Activated CD4-positive, alpha-beta T cell treated with anti-CD3 and anti-CD28 coated beads, Interleukin-2, amount 50 U/mL, for 4 hours (primary cell): ENCODE measurements around the gene CHTF18.
"Not testable (repeated sequence)": the region's sequence is repeated elsewhere in the genome, so short reads cannot be mapped to it uniquely, and the experiment has no call there.

ENCODE experiments used
- DNase-seq, 2 experiments: peaks; one replicate each; pipeline ENCODE4 v3.0.0-alpha.2; 2020

The CHTF18 gene

GRCh38 chr16:813916-814412, 25.5 kb downstream of the CHTF18 start:
- DNase-seq, result no peak

GRCh38 chr16:814974-815373, 26.6 kb downstream of the CHTF18 start:
- DNase-seq, result no peak

GRCh38 chr16:815861-816260, 27.4 kb downstream of the CHTF18 start:
- no peak for DNase-seq

- no peak for DNase-seq
These were observed 28.8 kb downstream of the CHTF18 start for GRCh38 chr16:817001-817906.

- no peak for DNase-seq
These were observed 29.7 kb downstream of the CHTF18 start for GRCh38 chr16:818132-818531.

DNA sequence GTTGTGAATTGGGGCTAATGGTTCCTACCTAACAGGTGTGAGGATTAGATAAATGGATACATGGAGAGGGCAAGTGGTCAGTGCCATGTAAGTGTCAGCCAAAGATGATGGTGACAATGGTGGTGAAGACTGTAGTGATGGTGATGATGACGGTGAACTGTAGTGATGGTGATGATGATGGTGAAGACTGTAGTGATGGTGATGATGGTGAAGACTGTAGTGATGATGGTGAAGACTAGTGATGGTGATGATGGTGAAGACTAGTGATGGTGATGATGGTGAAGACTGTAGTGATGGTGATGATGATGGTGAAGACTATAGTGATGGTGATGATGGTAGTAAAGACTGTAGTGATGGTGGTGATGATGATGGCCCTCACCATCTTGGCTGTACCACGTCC, 30.2 kb downstream of the CHTF18 start:
- no peak for DNase-seq

GRCh38 chr16:819336-820043, 31.1 kb downstream of the CHTF18 start:
- DNase-seq, result no peak

DNA sequence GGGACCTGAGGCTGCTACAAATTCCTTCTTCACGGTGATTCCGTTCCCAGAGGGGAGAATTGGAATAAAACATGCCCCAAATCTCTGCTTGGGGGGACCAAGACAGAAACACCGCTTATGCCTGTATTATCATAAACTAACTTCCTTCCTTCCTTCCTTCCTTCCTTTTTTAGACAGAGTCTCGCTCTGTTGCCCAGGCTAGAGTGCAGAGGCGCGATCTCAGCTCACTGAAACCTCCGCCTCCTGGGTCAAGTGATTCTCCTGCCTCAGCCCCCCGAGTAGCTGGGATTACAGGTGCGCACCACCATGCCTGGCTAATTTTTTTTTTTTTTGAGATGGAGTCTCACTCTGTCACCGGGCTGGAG, 31.6 kb downstream of the CHTF18 start:
- not testable (repeated sequence) for DNase-seq

DNA sequence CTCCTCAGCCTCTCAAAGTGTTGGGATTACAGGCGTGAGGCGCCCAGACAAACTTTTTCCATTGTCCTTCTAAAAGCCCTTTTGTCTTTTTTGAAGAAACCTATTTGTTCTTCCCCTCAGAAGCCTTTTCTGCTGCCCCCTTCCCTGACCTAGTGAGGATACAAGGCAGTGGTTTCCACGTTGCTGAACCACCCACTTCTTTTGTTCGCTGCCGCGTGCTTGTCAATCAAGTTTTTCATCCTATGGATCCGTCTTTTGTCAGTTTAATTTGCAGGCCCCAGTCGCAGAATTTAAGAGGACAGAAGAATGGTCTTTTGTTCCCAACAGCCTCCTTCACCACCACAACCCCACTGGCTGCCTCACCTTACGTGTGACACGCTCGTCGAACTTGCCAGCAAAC, 32.3 kb downstream of the CHTF18 start:
- DNase-seq, result no peak

DNA sequence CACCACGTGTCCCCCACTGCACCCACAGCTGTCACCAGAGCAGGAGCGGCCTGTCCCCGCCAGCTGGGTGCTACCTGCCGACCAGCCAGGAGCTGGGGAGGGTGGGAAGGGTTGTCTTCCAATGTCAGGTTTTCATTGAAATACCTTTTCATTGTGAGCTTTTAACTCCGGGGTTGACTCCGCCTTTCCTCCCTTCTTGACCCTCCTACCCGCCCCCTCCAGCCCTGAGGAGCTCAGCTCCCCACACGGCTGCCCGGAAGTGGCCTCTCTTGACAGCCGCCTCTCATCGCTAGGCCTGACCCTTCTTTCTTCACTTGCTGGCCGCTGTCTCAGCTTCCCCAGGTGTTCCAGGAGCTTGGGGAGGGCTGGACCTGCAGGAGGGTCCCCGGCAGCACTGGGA, 33.3 kb downstream of the CHTF18 start:
- DNase-seq, result no peak

- DNase-seq, result no peak
These were observed 33.9 kb downstream of the CHTF18 start for GRCh38 chr16:822174-822908.

DNA sequence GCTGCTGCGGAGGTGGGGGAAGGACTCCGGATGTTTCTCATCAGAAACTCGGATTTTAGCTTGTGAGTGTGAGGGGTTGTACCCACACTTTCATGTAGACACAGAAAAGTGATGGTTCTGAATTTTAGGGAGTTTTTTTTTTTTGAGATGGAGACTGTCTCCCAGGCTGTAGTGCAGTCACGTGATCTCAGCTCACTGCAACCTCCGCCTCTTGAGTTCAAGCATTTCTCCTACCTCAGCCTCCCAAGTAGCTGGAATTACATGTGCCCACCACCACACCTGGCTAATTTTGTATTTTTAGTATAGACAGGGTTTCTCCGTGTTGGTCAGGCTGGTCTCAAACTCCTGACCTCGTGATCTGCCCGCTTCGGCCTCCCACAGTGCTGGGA, 34.5 kb downstream of the CHTF18 start:
- no peak for DNase-seq

GRCh38 chr16:824194-824593, 35.8 kb downstream of the CHTF18 start:
- DNase-seq, result no peak

DNA sequence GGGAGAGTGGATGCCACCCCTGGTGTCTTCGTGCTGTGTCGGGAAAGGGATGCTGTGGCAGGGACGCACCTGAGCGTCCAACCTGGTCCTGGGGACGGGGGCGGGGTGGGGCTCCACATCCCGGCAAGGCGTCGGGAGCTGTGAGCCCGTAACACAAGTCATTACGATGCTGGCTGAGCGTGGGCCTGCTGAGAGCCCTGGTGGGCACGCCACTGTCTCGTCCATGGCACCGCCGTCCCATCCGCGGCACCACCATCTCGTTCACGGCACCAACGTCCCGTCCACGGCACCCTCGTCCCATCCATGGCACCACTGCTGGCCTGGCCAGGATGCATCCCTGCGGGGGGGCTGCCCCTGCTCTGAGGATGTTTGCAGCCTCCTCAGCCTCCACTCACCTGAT, 36.2 kb downstream of the CHTF18 start:
- no peak for DNase-seq

GRCh38 chr16:825341-826061, 37.1 kb downstream of the CHTF18 start:
- DNase-seq, result no peak

GRCh38 chr16:827513-827912, 39.1 kb downstream of the CHTF18 start:
- DNase-seq, result no peak

GRCh38 chr16:828891-829290, 40.5 kb downstream of the CHTF18 start:
- no peak for DNase-seq

GRCh38 chr16:830107-830870, 41.9 kb downstream of the CHTF18 start:
- DNase-seq, result no peak

DNA sequence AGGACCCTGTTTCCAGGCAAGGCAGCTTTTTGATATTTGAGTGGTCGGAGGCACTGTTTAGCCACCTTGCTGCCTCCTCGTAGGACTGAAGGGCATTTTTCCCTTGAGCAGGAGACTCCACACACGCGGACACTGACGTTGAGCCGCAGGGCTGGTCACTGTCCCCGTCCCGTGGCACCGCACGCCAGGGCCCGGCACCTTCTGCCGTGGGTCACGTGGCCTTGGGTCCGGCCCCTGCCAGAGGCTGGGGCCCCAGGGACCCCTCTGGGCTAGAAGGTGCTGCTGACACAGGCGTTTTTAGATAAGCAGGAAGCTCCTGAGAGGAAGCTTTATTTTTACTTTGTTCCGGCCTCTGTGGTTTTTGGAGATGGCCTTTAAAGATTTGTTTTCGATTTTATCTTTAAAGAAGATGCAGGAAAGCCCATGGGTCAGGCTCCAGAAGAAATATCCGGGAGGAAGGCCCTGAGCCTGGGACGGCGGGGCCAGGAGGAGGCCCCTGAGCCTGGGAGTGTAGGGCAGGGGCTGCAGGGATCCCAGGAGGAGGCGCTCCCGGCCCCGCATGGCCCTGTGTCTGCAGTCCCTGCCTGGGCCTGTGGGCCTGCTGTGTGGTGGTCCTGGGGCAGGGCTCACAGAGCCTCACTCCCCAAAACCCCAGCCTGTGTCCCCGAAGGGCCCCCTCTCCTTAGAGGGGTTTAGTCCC, 42.6 kb downstream of the CHTF18 start:
- DNase-seq, result no peak

- no peak for DNase-seq
These were observed 43.4 kb downstream of the CHTF18 start for GRCh38 chr16:831571-832413.
